ENCODE measurements around the gene STARD3.
"Not testable (repeated sequence)": the region's sequence is repeated elsewhere in the genome, so short reads cannot be mapped to it uniquely, and the experiment has no call there.

DNA sequence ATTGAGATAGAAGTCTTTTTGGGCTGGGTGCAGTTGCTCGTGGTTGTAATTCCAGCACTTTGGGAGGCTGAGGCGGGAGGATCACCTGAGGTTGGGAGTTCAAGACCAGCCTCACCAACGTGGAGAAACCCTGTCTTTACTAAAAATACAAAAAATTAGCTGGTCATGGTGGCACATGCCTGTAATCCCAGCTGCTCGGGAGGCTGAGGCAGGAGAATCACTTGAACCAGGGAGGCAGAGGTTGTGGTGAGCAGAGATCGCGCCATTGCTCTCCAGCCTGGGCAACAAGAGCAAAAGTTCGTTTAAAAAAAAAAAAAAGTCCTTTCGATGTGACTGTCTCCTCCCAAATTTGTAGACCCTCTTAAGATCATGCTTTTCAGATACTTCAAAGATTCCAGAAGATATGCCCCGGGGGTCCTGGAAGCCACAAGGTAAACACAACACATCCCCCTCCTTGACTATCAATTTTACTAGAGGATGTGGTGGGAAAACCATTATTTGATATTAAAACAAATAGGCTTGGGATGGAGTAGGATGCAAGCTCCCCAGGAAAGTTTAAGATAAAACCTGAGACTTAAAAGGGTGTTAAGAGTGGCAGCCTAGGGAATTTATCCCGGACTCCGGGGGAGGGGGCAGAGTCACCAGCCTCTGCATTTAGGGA is 62.3 kb downstream of the STARD3 start:
- TF ChIP-seq EZH2 (IDR thresholded peaks at IDR 0.05); POLR2AphosphoS5 (IDR thresholded peaks at IDR 0.05; ENCODE audit: borderline replicate concordance, low read depth, low read length); FOXP2 (optimal IDR thresholded peaks at IDR 0.05; ENCODE audit: control extremely low read depth, extremely low read length, insufficient read depth): not testable (repeated sequence)
